HCT116 (cell line): Measurements from ENCODE around the gene RTL1. TPM values are rescaled to one million over a fixed set of nuclear protein-coding genes. Genes with fewer than 3 reads are reported as not detected.

Experiments used
- ATAC-seq: fragments of 200-7000 bp; cut with Tn5 transposase; 2 replicates; pipeline ENCODE4 v1.9.1; 2020; ENCODE audit warnings: mild to moderate bottlenecking, moderate library complexity
- BruUV-seq: library from RNA; stranded (reverse); fragments of 400-500 nt; replicated peaks from 2 replicates; lab custom pipeline; 2021; lab: Mats Ljungman, UMichigan
- CTCF ChIA-PET: fragments of 300-600 bp; sonication (Branson Sonifier 250); formaldehyde crosslinking; loops from one replicate; lab custom pipeline; 2021; ENCODE audit warnings: antibody characterized with exemption; lab: Charles Lee
- POLR2A ChIA-PET: fragments of 300-600, 350-600 bp; sonication (Branson Sonifier 250); formaldehyde crosslinking; loops from one replicate; lab custom pipeline; 2021; ENCODE audit warnings: antibody characterized with exemption; lab: Charles Lee
- RAD21 ChIA-PET, 2 experiments: fragments of 300-600 bp; sonication (Branson Sonifier 250); formaldehyde crosslinking; loops; one replicate each; lab custom pipeline; 2023; ENCODE audit warnings: low total read pairs in 2 of 2; ENCODE audit not compliant: uncharacterized antibody in 2 of 2, unreplicated experiment in 2 of 2, low non-redundant PET in 1 of 2; lab: Charles Lee
- DNase-seq: peaks from one replicate; pipeline ENCODE4 v3.0.0-alpha.2; 2010; ENCODE audit warnings: low read depth, low spot score
- H2AFZ ChIP-seq: fragments of 200-600 bp; shearing (Covaris generic), sonication (generic); 2 replicates; pipeline ENCODE4 v1.6.1; 2017; ENCODE audit warnings: low read depth, mixed run types, mixed read lengths, antibody characterized with exemption, low read length; ENCODE audit not compliant: poor library complexity, severe bottlenecking
- H3K27ac ChIP-seq: 2 replicates; pipeline ENCODE4 v1.5.1; 2012; ENCODE audit warnings: low read depth, low read length
- H3K27me3 ChIP-seq: fragments of 200-600 bp; sonication (generic); 2 replicates; pipeline ENCODE4 v1.6.1; 2016; ENCODE audit warnings: mixed run types, low read length, mixed read lengths; ENCODE audit not compliant: insufficient read depth
- H3K36me3 ChIP-seq, 2 experiments: fragments of 200-500 bp in 1 of 2; fragments of 200-600 bp in 1 of 2; sonication (Bioruptor generic) in 1 of 2; sonication (generic) in 1 of 2; 2 replicates each; pipeline versions ENCODE4 v1.5.1 to v1.6.1; 2014 to 2016; ENCODE audit warnings: low read length in 2 of 2, inconsistent platforms in 1 of 2, mixed read lengths in 1 of 2, mixed run types in 1 of 2; ENCODE audit not compliant: insufficient read depth in 2 of 2, control insufficient read depth in 1 of 2
- H3K4me1 ChIP-seq, 2 experiments: fragments of 200-600 bp in 1 of 2; sonication (generic) in 1 of 2; 2 replicates each; pipeline versions ENCODE4 v1.5.1 to v1.6.1; 2012 to 2017; ENCODE audit warnings: low read length in 2 of 2, inconsistent platforms in 1 of 2, mild to moderate bottlenecking in 1 of 2, mixed read lengths in 1 of 2, mixed run types in 1 of 2, moderate library complexity in 1 of 2; ENCODE audit not compliant: insufficient read depth in 2 of 2, control insufficient read depth in 1 of 2
- H3K4me2 ChIP-seq: fragments of 200-600 bp; sonication (generic); 2 replicates; pipeline ENCODE4 v1.6.1; 2017; ENCODE audit warnings: mixed run types, low read length, mixed read lengths
- H3K4me3 ChIP-seq, 2 experiments: fragments of 200-600 bp in 1 of 2; sonication (generic) in 1 of 2; replicated peaks in 1 of 2; 2 replicates each; pipeline ENCODE4 v1.5.1; 2011 to 2016; ENCODE audit warnings: low read length in 2 of 2, control low read depth in 1 of 2, low read depth in 1 of 2, mild to moderate bottlenecking in 1 of 2, mixed read lengths in 1 of 2, mixed run types in 1 of 2
- H3K79me2 ChIP-seq: fragments of 200-600 bp; sonication (generic); 2 replicates; pipeline ENCODE4 v1.6.1; 2017; ENCODE audit warnings: mild to moderate bottlenecking, mixed run types, low read length, moderate library complexity, mixed read lengths; ENCODE audit not compliant: insufficient read depth
- H3K9ac ChIP-seq: fragments of 200-600 bp; sonication (generic); 2 replicates; pipeline ENCODE4 v1.6.1; 2016; ENCODE audit warnings: low read length, mixed read lengths
- H3K9me2 ChIP-seq: fragments of 200-600 bp; sonication (generic), shearing (Covaris generic); 2 replicates; pipeline ENCODE4 v1.6.1; 2017; ENCODE audit warnings: mixed run types, mild to moderate bottlenecking, moderate library complexity; ENCODE audit not compliant: insufficient read depth
- H3K9me3 ChIP-seq, 2 experiments: fragments of 200-500 bp in 1 of 2; fragments of 200-600 bp in 1 of 2; sonication (Bioruptor generic) in 1 of 2; sonication (generic) in 1 of 2; 2 replicates each; pipeline ENCODE4 v1.6.1; 2014 to 2017; ENCODE audit warnings: low read length in 2 of 2, mixed read lengths in 2 of 2, inconsistent platforms in 1 of 2, low read depth in 1 of 2, mild to moderate bottlenecking in 1 of 2, mixed run types in 1 of 2, moderate library complexity in 1 of 2; ENCODE audit not compliant: control insufficient read depth in 1 of 2, insufficient read depth in 1 of 2
- H4K20me1 ChIP-seq: fragments of 200-600 bp; sonication (generic), shearing (Covaris generic); 2 replicates; pipeline ENCODE4 v1.6.1; 2017; ENCODE audit warnings: mixed run types, mild to moderate bottlenecking, moderate library complexity; ENCODE audit not compliant: insufficient read depth
- ATF3 ChIP-seq: IDR thresholded peaks from 2 replicates; pipeline ENCODE4 v1.6.1; 2012
- CBX3 ChIP-seq: IDR thresholded peaks from 2 replicates; pipeline ENCODE4 v1.6.1; 2012; ENCODE audit warnings: low read depth
- CEBPB ChIP-seq: IDR thresholded peaks from 2 replicates; pipeline ENCODE4 v1.6.1; 2012; ENCODE audit warnings: low read depth
- EGR1 ChIP-seq: IDR thresholded peaks from 2 replicates; pipeline ENCODE4 v1.6.1; 2012; ENCODE audit warnings: low read depth
- EZH2 ChIP-seq: fragments of 200-600 bp; sonication (generic); IDR thresholded peaks from 2 replicates; pipeline ENCODE4 v1.6.1; 2017; ENCODE audit warnings: antibody characterized with exemption, mixed run types
- EZH2phosphoT487 ChIP-seq: fragments of 200-600 bp; IDR thresholded peaks from 2 replicates; pipeline ENCODE4 v1.6.1; 2018; ENCODE audit warnings: antibody characterized with exemption, borderline replicate concordance
- FOSL1 ChIP-seq: IDR thresholded peaks from 2 replicates; pipeline ENCODE4 v1.6.1; 2012; ENCODE audit warnings: low read depth
- JUND ChIP-seq: IDR thresholded peaks from 2 replicates; pipeline ENCODE4 v1.6.1; 2012
- POLR2A ChIP-seq: IDR thresholded peaks from 2 replicates; pipeline ENCODE4 v1.7.0; 2011; ENCODE audit warnings: borderline replicate concordance; ENCODE audit not compliant: insufficient read depth, insufficient read length; ENCODE audit errors: extremely low read depth
- POLR2AphosphoS5 ChIP-seq: IDR thresholded peaks from 2 replicates; pipeline ENCODE4 v1.6.1; 2011; ENCODE audit warnings: mild to moderate bottlenecking, low read depth, low read length, moderate library complexity
- RAD21 ChIP-seq: IDR thresholded peaks from 2 replicates; pipeline ENCODE4 v1.6.1; 2012; ENCODE audit warnings: low read depth, mild to moderate bottlenecking
- SIN3A ChIP-seq: IDR thresholded peaks from 2 replicates; pipeline ENCODE4 v1.6.1; 2012; ENCODE audit warnings: low read depth
- SRF ChIP-seq: IDR thresholded peaks from 2 replicates; pipeline ENCODE4 v1.6.1; 2012; ENCODE audit warnings: low read depth
- TCF7L2 ChIP-seq: IDR thresholded peaks from 2 replicates; pipeline ENCODE4 v1.7.0; 2011; ENCODE audit warnings: borderline replicate concordance, inconsistent platforms; ENCODE audit not compliant: insufficient read depth, insufficient read length; ENCODE audit errors: extremely low read depth
- ZFX ChIP-seq: fragments of 450-650 bp; IDR thresholded peaks from 2 replicates; pipeline ENCODE4 v1.6.1; 2017
- intact Hi-C: fragments of 100-400 bp; cut with micrococcal nuclease; formaldehyde crosslinking; loops from 2 replicates; pipeline ENCODE4 v1.10.0; 2022
- total RNA-seq: library from RNA; stranded (reverse); gene quantifications from one replicate; pipeline ENCODE4 v1.2.1, GENCODE V29; 2021; ENCODE audit not compliant: unreplicated experiment
- TF ChIP-seq, protein P1 (sequence below), 3 experiments: fragments of 200-600 bp in 1 of 3; sonication (generic) in 1 of 3; IDR thresholded peaks in 2 of 3; conservative IDR thresholded peaks in 1 of 3; 2 replicates each; pipeline ENCODE4 v1.5.1; 2012 to 2017; ENCODE audit warnings: low read depth in 2 of 3, low read length in 2 of 3, antibody characterized with exemption in 1 of 3, borderline replicate concordance in 1 of 3, control low read depth in 1 of 3, mild to moderate bottlenecking in 1 of 3, mixed read lengths in 1 of 3, mixed run types in 1 of 3, moderate library complexity in 1 of 3; ENCODE audit not compliant: insufficient read depth in 1 of 3
- TF ChIP-seq, protein P2 (sequence below): IDR thresholded peaks from 2 replicates; pipeline ENCODE4 v1.6.1; 2012; ENCODE audit warnings: low read depth
- TF ChIP-seq, protein P3 (sequence below): IDR thresholded peaks from 2 replicates; pipeline ENCODE4 v1.6.1; 2012

RTL1 gene
- total RNA-seq, 1 experiment from 2014 or later = not detected

GRCh38 chr14:100836311-100836805 is 67.2 kb downstream of the RTL1 start:
- intact Hi-C loops = no loop called here
- Histone ChIP-seq H3K4me3 (no peak overlapping the region), H3K36me3 (no peaks in the 10 kb centered on the region), H4K20me1 (no peaks in the 10 kb centered on the region), H3K4me1 (no peaks in the 10 kb centered on the region), H3K9ac (no peak overlapping the region), H3K9me3 (no peaks in the 10 kb centered on the region), H2AFZ (no peak overlapping the region), H3K4me2 (no peak overlapping the region), H3K9me2 (no peaks in the 10 kb centered on the region), H3K27ac (no peak overlapping the region), H3K27me3 (no peaks in the 10 kb centered on the region), H3K79me2 (no peaks in the 10 kb centered on the region)
- ChIA-PET RAD21 (no interaction called here), CTCF (no interaction called here), POLR2A (no interaction called here)
- ATAC-seq = no peak
- no TSS peak for BruUV-seq
- TF ChIP-seq SIN3A (no peak), EZH2phosphoT487 (no peak), POLR2AphosphoS5 (no peak), TCF7L2 (no peak), SRF (no peak), RAD21 (no peak), FOSL1 (no peak), EGR1 (no peak), CBX3 (no peak), POLR2A (no peak), EZH2 (no peak), CEBPB (no peak), JUND (no peak), ATF3 (no peak), ZFX (no peak)
- TF ChIP-seq, protein P1, sequence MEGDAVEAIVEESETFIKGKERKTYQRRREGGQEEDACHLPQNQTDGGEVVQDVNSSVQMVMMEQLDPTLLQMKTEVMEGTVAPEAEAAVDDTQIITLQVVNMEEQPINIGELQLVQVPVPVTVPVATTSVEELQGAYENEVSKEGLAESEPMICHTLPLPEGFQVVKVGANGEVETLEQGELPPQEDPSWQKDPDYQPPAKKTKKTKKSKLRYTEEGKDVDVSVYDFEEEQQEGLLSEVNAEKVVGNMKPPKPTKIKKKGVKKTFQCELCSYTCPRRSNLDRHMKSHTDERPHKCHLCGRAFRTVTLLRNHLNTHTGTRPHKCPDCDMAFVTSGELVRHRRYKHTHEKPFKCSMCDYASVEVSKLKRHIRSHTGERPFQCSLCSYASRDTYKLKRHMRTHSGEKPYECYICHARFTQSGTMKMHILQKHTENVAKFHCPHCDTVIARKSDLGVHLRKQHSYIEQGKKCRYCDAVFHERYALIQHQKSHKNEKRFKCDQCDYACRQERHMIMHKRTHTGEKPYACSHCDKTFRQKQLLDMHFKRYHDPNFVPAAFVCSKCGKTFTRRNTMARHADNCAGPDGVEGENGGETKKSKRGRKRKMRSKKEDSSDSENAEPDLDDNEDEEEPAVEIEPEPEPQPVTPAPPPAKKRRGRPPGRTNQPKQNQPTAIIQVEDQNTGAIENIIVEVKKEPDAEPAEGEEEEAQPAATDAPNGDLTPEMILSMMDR (IDR thresholded peaks at IDR 0.05 in 2 of 3, conservative IDR thresholded peaks at IDR 0.05 in 1 of 3; ENCODE audit: borderline replicate concordance in 1 of 3, insufficient read depth in 1 of 3, low read depth in 2 of 3, low read length in 2 of 3) = no peak
- TF ChIP-seq, protein P2, sequence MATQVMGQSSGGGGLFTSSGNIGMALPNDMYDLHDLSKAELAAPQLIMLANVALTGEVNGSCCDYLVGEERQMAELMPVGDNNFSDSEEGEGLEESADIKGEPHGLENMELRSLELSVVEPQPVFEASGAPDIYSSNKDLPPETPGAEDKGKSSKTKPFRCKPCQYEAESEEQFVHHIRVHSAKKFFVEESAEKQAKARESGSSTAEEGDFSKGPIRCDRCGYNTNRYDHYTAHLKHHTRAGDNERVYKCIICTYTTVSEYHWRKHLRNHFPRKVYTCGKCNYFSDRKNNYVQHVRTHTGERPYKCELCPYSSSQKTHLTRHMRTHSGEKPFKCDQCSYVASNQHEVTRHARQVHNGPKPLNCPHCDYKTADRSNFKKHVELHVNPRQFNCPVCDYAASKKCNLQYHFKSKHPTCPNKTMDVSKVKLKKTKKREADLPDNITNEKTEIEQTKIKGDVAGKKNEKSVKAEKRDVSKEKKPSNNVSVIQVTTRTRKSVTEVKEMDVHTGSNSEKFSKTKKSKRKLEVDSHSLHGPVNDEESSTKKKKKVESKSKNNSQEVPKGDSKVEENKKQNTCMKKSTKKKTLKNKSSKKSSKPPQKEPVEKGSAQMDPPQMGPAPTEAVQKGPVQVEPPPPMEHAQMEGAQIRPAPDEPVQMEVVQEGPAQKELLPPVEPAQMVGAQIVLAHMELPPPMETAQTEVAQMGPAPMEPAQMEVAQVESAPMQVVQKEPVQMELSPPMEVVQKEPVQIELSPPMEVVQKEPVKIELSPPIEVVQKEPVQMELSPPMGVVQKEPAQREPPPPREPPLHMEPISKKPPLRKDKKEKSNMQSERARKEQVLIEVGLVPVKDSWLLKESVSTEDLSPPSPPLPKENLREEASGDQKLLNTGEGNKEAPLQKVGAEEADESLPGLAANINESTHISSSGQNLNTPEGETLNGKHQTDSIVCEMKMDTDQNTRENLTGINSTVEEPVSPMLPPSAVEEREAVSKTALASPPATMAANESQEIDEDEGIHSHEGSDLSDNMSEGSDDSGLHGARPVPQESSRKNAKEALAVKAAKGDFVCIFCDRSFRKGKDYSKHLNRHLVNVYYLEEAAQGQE = no peak
- TF ChIP-seq, protein P3, sequence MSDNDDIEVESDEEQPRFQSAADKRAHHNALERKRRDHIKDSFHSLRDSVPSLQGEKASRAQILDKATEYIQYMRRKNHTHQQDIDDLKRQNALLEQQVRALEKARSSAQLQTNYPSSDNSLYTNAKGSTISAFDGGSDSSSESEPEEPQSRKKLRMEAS = no peak
- DNase-seq = no peak
